ENCODE measurements around the gene HAUS1. TPM values are rescaled to one million over a fixed set of nuclear protein-coding genes. Genes with fewer than 3 reads are reported as not detected.

The HAUS1 gene
- total and polyA plus RNA-seq, 5 experiments from 2014 or later: 19.8 to 48.4 (median 35.1) TPM

GRCh38 chr18:46174342-46175041 lies 70.3 kb downstream of the HAUS1 start:
- Mint-ChIP-seq H3K27me3 (no peaks in the 10 kb centered on the region), H3K9me3 (no peaks in the 10 kb centered on the region), H3K4me3 (peak overlapping the region; percentile 97 to 99 (median 98)), H3K4me1 (peaks cover 18 to 44% (median 42%) of the 10 kb centered on the region in 4 donors), H3K36me3 (peaks cover 0 to 13% (median 0%) of the 10 kb centered on the region in 3 donors), H3K27ac (peak overlapping the region; percentile 66 to 99 (median 96))
- POLR2A ChIA-PET: interaction anchor here (0.8 kb wide), 1 partner anchor 48 kb away, joined by 3 read pairs; no protein-coding TSS in a partner anchor
- DNase-seq: peak; percentile 8 to 70 (median 31)
- ATAC-seq: peak; percentile 4 to 8

DNA sequence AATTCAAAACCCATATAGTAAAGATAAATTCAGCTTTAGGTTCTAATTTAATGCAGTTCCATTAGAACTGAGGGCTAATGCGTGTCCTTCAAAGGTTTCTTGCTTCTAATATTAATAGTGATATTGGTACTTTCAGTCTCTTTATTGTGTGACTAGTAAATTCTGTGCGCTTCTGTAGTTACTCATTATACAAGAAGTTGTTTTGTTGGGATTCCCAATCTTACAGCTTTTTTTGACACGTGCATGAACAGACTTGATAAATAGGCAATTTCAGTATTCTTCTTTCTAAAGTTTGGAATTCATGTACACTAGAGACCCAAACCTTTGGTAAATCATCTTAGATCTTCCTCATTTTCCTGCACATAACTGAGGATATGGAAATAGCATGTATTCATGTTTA lies 71.8 kb downstream of the HAUS1 start:
- peaks cover 0 to 22% (median 0%) of the 10 kb centered on the region in 3 donors for H3K36me3 Mint-ChIP-seq
- no peak for ATAC-seq
- H3K27ac Mint-ChIP-seq: peak overlapping the region in 8 of 10 donors; percentile 4 to 99 (median 61)
- peaks cover 20 to 57% (median 53%) of the 10 kb centered on the region in 4 donors for H3K4me1 Mint-ChIP-seq
- H3K9me3 Mint-ChIP-seq: no peaks in the 10 kb centered on the region
- POLR2A ChIA-PET: interaction anchor here (0.8 kb wide), 1 partner anchor 43 kb away, joined by 4 read pairs; no protein-coding TSS in a partner anchor
- H3K27me3 Mint-ChIP-seq: no peaks in the 10 kb centered on the region
- peak overlapping the region; percentile 90 to 99 (median 98) for H3K4me3 Mint-ChIP-seq
- no peak for DNase-seq

Other genes with a start within 250 kb of the HAUS1 start
- 10 to 100 TPM; 49.0 to 53.5 TPM for gene EPG5, start 137.1 kb upstream of the HAUS1 start, total RNA-seq
- 1 to 10 TPM; 2.8 to 4.7 (median 3.8) TPM for gene EPG5, start 137.1 kb upstream of the HAUS1 start, polyA plus RNA-seq
- 1 to 10 TPM; 6.6 to 8.7 TPM for gene PSTPIP2, start 32.1 kb upstream of the HAUS1 start, total RNA-seq
- 10 to 100 TPM; 10.9 to 17.2 (median 15.1) TPM for gene PSTPIP2, start 32.1 kb upstream of the HAUS1 start, polyA plus RNA-seq
- gene ATP5F1A, start 6.1 kb upstream of the HAUS1 start, total RNA-seq: 100 to 1,000 TPM; 277 to 284 TPM
- gene ATP5F1A, start 6.1 kb upstream of the HAUS1 start, polyA plus RNA-seq: 100 to 1,000 TPM; 496 to 502 (median 498) TPM